ENCODE results near the gene ANGEL1. TPM values are rescaled to one million over a fixed set of nuclear protein-coding genes. Genes with fewer than 3 reads are reported as not detected.

The ANGEL1 gene
- total RNA-seq, 1 donor from 2014 or later, result 9.6 TPM

DNA sequence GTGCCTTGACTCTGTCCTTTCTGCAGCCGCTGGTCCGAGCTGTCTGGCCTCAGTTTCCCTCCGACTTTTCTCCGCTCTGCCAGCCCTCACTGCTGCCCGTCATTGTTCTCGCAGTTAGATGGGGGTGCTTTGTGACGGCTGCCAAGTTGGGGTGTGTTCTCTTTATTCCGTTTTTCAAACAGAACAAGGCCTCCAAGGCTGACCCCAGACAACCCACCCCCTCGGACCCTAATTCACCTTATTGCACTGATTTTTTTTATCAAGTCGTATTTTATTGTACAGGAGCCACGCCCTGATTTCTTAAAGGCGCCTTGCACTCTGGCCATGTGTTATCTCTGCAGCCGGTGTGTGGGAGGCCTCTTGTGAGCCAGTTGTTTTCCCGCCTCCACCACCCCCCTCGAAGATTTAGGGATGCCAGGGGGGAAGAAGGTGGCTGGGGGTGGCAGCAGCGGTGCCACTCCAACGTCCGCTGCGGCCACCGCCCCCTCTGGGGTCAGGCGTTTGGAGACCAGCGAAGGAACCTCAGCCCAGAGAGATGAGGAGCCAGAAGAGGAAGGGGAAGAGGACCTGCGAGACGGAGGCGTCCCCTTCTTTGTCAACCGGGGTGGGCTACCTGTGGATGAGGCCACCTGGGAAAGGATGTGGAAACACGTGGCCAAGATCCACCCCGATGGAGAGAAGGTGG lies 50.1 kb downstream of the ANGEL1 start:
- H3K4me1 Mint-ChIP-seq (ENCODE audit: low read depth), result peaks cover 33% of the 10 kb centered on the region
- no peak overlapping the region for H3K27ac Mint-ChIP-seq (ENCODE audit: unreplicated experiment)
- H3K36me3 Mint-ChIP-seq (ENCODE audit: low read depth), result peaks cover 2% of the 10 kb centered on the region
- DNase-seq (ENCODE audit: low spot score), result no peak
- peak overlapping the region; percentile 83 for H3K4me3 Mint-ChIP-seq (ENCODE audit: unreplicated experiment)
- no peaks in the 10 kb centered on the region for H3K9me3 Mint-ChIP-seq (ENCODE audit: low read depth)
- no peaks in the 10 kb centered on the region for H3K27me3 Mint-ChIP-seq (ENCODE audit: low read depth)
- TF ChIP-seq CTCF (IDR thresholded peaks at IDR 0.05), result no peak

- peak; percentile 48 for DNase-seq (ENCODE audit: low spot score)
- H3K27ac Mint-ChIP-seq (ENCODE audit: unreplicated experiment), result no peak overlapping the region
- H3K4me1 Mint-ChIP-seq (ENCODE audit: low read depth), result peaks cover 33% of the 10 kb centered on the region
- H3K36me3 Mint-ChIP-seq (ENCODE audit: low read depth), result peaks cover 2% of the 10 kb centered on the region
- H3K27me3 Mint-ChIP-seq (ENCODE audit: low read depth), result no peaks in the 10 kb centered on the region
- H3K4me3 Mint-ChIP-seq (ENCODE audit: unreplicated experiment), result peak overlapping the region; percentile 83
- H3K9me3 Mint-ChIP-seq (ENCODE audit: low read depth), result no peaks in the 10 kb centered on the region
- no peak for TF ChIP-seq CTCF (IDR thresholded peaks at IDR 0.05)
These were observed 50.7 kb downstream of the ANGEL1 start for GRCh38 chr14:76761960-76762410.

DNA sequence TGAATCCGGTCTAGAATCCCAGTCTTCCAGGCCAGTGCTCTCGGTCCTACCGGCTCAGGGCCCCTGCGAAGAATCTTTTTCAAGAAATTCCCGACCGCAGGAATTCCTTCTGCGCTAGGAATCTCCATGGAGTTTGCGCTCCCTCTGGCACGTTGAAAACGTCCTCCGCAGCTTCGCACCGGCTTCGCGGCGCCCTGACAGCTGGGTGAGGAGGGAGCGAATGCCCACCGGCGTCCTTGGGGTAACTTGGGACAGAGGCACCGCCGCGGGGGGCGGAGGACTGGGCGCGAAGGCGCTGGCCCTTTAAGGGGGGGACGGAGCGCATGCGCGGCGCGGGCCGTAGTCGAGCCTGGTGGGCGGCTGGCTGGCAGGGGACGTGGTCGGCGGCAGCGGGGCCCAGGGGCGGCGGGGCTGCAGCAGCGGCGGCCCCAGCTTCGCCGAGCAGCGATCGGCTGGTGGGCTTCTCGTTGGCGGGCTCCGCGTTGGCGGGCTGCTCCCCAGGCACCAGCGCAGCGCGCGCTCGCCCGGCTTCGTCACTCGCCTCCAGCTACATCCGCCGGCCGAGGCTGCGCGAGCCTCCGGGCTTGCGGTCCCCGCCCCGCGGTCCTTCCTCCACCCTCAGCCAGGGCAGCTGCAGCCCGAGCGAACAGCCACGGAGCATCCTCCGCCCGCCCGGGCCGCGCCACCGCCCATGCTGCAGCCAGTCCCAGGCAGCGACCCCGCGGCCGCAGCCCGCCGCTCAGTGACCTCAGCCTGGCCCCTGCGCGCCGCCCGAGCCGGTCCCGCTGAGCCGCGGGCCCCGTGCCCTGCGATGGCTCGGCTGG lies 51.3 kb downstream of the ANGEL1 start, which contains the start of gene VASH1:
Gene VASH1 (plus strand): TSS at position 333 of the 824 bp plus-strand sequence. CDS start 1,354 bp downstream, outside the sequence.
- Mint-ChIP-seq H3K4me3 (ENCODE audit: unreplicated experiment) (peak within 1 kb of the TSS; percentile 83), H3K4me1 (ENCODE audit: low read depth) (peaks cover 33% of the 10 kb centered on the region), H3K27ac (ENCODE audit: unreplicated experiment) (peak within 1 kb of the TSS; percentile 45), H3K36me3 (ENCODE audit: low read depth) (peaks cover 2% of the 10 kb centered on the region), H3K27me3 (ENCODE audit: low read depth) (no peaks in the 10 kb centered on the region), H3K9me3 (ENCODE audit: low read depth) (no peaks in the 10 kb centered on the region)
- no peak for DNase-seq (ENCODE audit: low spot score)
- no peak for TF ChIP-seq CTCF (IDR thresholded peaks at IDR 0.05)

DNA sequence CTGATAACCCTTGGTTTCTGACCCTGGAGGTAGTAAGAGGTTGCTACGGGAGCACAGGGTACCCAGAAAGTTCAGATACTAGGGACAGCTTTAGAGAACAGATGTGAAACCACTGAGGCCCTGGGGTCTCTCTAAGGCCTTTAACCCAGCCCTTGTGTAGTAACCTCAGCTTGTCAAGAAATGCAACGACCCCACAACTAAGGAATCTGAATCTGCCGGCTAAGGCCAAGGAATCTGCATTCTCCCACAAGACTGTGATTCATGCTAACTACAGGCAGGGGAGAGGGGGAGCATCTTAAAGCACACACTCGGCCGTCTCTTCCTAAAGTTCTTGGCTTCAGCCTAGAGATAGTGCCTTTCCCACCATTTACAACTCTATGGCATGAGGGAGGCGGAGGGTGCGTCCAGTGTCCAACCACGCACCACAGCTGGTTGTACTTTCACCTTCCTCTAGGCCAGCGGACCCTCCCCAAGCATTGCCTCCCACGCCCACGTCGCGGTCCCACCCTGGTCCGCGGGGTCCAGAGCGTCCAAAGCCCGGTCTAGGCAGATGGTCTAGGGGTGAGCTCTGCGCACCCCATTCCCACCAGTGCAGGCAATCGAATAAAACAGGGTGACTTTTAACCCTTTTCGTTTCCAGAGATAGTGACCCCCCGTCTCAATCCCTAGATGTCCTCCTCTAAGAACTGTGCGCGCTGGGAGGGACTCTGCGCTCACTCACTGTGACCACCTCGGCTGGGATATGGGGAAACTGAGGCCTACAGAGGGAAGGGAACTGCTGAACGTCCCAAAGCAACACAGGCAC lies 52.1 kb downstream of the ANGEL1 start:
- Mint-ChIP-seq H3K36me3 (ENCODE audit: low read depth) (peaks cover 2% of the 10 kb centered on the region), H3K4me1 (ENCODE audit: low read depth) (peaks cover 33% of the 10 kb centered on the region), H3K4me3 (ENCODE audit: unreplicated experiment) (peak overlapping the region; percentile 81), H3K27me3 (ENCODE audit: low read depth) (no peaks in the 10 kb centered on the region), H3K9me3 (ENCODE audit: low read depth) (no peaks in the 10 kb centered on the region), H3K27ac (ENCODE audit: unreplicated experiment) (peak overlapping the region; percentile 45)
- TF ChIP-seq CTCF (IDR thresholded peaks at IDR 0.05), result no peak
- DNase-seq (ENCODE audit: low spot score), result no peak

DNA sequence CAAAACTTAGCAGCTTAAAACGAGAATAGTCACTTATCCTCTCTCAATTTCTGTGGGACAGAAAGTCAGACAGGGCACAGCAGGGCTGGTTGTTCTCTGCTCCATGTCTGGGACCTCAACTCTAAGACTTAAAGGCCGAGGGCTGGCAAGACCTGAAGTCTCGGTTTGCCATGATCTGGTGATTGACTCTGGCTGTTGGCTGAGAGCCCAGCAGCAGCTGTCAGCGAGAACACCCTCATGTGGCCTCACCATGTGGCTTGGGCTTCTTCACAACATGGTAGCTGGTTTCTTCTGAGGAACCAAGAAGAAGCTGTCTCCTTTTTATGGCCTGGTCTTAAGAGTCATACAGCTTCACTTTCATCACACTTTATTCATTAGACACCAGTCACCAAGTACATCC lies 53.1 kb downstream of the ANGEL1 start:
- H3K36me3 Mint-ChIP-seq (ENCODE audit: low read depth), result no peaks in the 10 kb centered on the region
- TF ChIP-seq CTCF (IDR thresholded peaks at IDR 0.05), result no peak
- peaks cover 30% of the 10 kb centered on the region for H3K4me1 Mint-ChIP-seq (ENCODE audit: low read depth)
- H3K27ac Mint-ChIP-seq (ENCODE audit: unreplicated experiment), result no peak overlapping the region
- no peaks in the 10 kb centered on the region for H3K27me3 Mint-ChIP-seq (ENCODE audit: low read depth)
- no peak overlapping the region for H3K4me3 Mint-ChIP-seq (ENCODE audit: unreplicated experiment)
- H3K9me3 Mint-ChIP-seq (ENCODE audit: low read depth), result no peaks in the 10 kb centered on the region
- no peak for DNase-seq (ENCODE audit: low spot score)

Measured in chondrocyte (in vitro differentiated cells).